GM12874 (cell line): ENCODE measurements around the gene TMX3.

Experiments used
- TF ChIP-seq, protein P1 (sequence below): IDR thresholded peaks from 2 replicates; pipeline ENCODE4 v1.5.1; 2011; ENCODE audit warnings: low read depth, mild to moderate bottlenecking, control low read depth, low read length, moderate library complexity; ENCODE audit not compliant: insufficient read depth

The TMX3 gene

GRCh38 chr18:68739462-68739861 lies 24.6 kb upstream of the TMX3 start:
- TF ChIP-seq, protein P1, sequence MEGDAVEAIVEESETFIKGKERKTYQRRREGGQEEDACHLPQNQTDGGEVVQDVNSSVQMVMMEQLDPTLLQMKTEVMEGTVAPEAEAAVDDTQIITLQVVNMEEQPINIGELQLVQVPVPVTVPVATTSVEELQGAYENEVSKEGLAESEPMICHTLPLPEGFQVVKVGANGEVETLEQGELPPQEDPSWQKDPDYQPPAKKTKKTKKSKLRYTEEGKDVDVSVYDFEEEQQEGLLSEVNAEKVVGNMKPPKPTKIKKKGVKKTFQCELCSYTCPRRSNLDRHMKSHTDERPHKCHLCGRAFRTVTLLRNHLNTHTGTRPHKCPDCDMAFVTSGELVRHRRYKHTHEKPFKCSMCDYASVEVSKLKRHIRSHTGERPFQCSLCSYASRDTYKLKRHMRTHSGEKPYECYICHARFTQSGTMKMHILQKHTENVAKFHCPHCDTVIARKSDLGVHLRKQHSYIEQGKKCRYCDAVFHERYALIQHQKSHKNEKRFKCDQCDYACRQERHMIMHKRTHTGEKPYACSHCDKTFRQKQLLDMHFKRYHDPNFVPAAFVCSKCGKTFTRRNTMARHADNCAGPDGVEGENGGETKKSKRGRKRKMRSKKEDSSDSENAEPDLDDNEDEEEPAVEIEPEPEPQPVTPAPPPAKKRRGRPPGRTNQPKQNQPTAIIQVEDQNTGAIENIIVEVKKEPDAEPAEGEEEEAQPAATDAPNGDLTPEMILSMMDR, result no peak

- TF ChIP-seq, protein P1, result no peak
These were observed 23.7 kb upstream of the TMX3 start for GRCh38 chr18:68738564-68738963.

- TF ChIP-seq, protein P1, result peak; percentile 72
These were observed 20.8 kb upstream of the TMX3 start for GRCh38 chr18:68735483-68736343.

GRCh38 chr18:68734308-68734707 lies 19.4 kb upstream of the TMX3 start:
- TF ChIP-seq, protein P1, result no peak

DNA sequence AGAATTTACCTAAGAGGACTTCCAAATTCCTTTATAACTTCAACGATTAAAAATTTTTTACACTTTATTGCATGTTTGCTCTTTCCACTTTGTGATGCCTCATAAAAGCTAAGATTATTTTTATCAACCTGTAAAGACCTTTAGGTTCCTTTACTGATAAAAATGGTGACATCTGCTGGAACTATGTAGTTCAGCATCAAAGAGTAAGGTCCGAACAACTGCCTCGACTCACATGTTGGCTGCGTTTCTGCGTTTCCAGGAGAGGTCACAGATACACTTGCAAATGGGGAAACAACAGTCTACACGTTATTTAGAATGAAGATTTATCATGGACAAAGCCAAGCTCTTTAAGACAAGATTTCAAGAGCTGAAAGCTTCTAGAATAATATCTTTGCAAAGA lies 18.8 kb upstream of the TMX3 start:
- TF ChIP-seq, protein P1, result no peak

DNA sequence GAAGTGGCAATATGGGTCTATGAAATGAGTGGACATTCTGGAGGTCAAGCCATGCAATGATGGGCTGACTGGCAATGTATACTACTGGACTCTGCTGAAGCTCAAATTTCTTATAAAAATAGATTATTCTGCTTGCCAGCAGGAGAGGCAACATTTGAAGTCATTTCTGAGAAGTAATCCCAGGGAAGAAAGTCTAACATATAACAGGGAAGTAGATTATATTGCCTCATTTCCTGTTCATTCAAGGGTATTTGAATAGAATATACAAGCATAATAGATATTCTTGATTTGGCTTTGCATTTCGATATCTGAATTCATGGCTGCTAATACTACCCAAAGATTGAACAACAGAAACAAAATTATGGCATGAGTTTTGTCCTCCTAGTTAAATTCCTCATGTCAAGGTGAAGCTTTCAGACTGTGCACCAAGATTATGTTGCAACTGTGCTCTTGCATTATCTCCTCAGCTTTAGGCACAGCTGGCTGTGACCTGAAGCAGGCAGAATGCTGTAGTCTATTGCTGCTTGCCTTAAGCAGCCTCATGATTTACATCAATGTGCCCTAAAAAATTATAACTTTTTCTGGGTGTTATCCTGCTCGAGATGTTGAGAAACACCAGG lies 13.3 kb upstream of the TMX3 start:
- TF ChIP-seq, protein P1, result no peak

DNA sequence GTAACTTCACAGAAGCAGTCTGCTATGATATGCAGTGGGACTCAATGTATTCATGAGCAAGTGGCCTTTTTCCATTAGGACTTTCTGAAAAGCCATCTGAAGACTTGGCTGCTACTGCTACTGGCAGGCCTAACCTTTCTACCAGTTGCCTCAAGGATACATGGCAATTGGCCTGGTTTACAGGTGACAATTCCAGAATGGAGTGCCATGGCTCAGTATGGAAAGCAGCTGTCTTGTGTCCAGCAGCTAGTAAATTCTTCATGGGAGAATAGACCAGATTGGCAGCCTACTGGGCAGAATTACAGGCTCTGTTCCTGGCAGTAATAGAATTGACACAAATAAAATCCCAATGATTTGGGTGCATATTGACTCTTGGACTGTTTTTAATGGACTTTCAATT lies 12.6 kb upstream of the TMX3 start:
- TF ChIP-seq, protein P1, result no peak
